Measurements from ENCODE around the gene ANXA10.
"Not testable (repeated sequence)": the region's sequence is repeated elsewhere in the genome, so short reads cannot be mapped to it uniquely, and the experiment has no call there.

Gene ANXA10

GRCh38 chr4:168119100-168119499 is 26.8 kb downstream of the ANXA10 start:
- DNase-seq = no peak

- DNase-seq = no peak
Observed at GRCh38 chr4:168119890-168120289, 27.6 kb downstream of the ANXA10 start.

GRCh38 chr4:168120811-168121210 is 28.5 kb downstream of the ANXA10 start:
- DNase-seq = no peak

- peak; percentile 90 for DNase-seq
Observed at GRCh38 chr4:168124008-168124641, 31.8 kb downstream of the ANXA10 start.

GRCh38 chr4:168126952-168127351 is 34.6 kb downstream of the ANXA10 start:
- DNase-seq = no peak

- DNase-seq = no peak
Observed at GRCh38 chr4:168128601-168129000, 36.3 kb downstream of the ANXA10 start.

- no peak for DNase-seq
Observed at GRCh38 chr4:168129046-168129772, 36.9 kb downstream of the ANXA10 start.

- DNase-seq = no peak
Observed at GRCh38 chr4:168129802-168130201, 37.5 kb downstream of the ANXA10 start.

GRCh38 chr4:168131196-168131595 is 38.9 kb downstream of the ANXA10 start:
- DNase-seq = peak; percentile 59

- DNase-seq = peak; percentile 32
Observed at GRCh38 chr4:168134651-168135050, 42.3 kb downstream of the ANXA10 start.

- not testable (repeated sequence) for DNase-seq
Observed at GRCh38 chr4:168135860-168136259, 43.5 kb downstream of the ANXA10 start.

GRCh38 chr4:168137695-168138094 is 45.4 kb downstream of the ANXA10 start:
- DNase-seq = peak; percentile 74

- peak; percentile 95 for DNase-seq
Observed at GRCh38 chr4:168138143-168138542, 45.8 kb downstream of the ANXA10 start.

- peak; percentile 79 for DNase-seq
Observed at GRCh38 chr4:168139336-168139735, 47.0 kb downstream of the ANXA10 start.

GRCh38 chr4:168141733-168142132 is 49.4 kb downstream of the ANXA10 start:
- no peak for DNase-seq

- no peak for DNase-seq
Observed at GRCh38 chr4:168143601-168144000, 51.3 kb downstream of the ANXA10 start.

GRCh38 chr4:168150420-168151050 is 58.2 kb downstream of the ANXA10 start:
- DNase-seq = no peak

GRCh38 chr4:168151327-168151726 is 59.0 kb downstream of the ANXA10 start:
- DNase-seq = no peak

- no peak for DNase-seq
Observed at GRCh38 chr4:168152837-168153500, 60.6 kb downstream of the ANXA10 start.

- DNase-seq = peak; percentile 81
Observed at GRCh38 chr4:168153596-168154440, 61.5 kb downstream of the ANXA10 start.

GRCh38 chr4:168154546-168155277 is 62.4 kb downstream of the ANXA10 start:
- DNase-seq = no peak

GRCh38 chr4:168162604-168163003 is 70.3 kb downstream of the ANXA10 start:
- DNase-seq = peak; percentile 35
